ENCODE measurements around the gene ATG9B. TPM values are rescaled to one million over a fixed set of nuclear protein-coding genes. Genes with fewer than 3 reads are reported as not detected.
A peak's percentile ranks its signal among the peaks of the same experiment; 100 is the strongest.

Gene ATG9B
- total RNA-seq, 1 donor from 2014 or later = 0.11 TPM

GRCh38 chr7:150988230-150989226 lies 35.8 kb downstream of the ATG9B start:
- peak; percentile 51 for DNase-seq (ENCODE audit: low read depth)

GRCh38 chr7:150986556-150986955 lies 37.7 kb downstream of the ATG9B start:
- no peak for DNase-seq (ENCODE audit: low read depth)

- DNase-seq (ENCODE audit: low read depth) = peak; percentile 74
Measured at GRCh38 chr7:150986099-150986512, 38.2 kb downstream of the ATG9B start.

- peak; percentile 79 for DNase-seq (ENCODE audit: low read depth)
Measured at GRCh38 chr7:150983893-150984368, 40.4 kb downstream of the ATG9B start.

- DNase-seq (ENCODE audit: low read depth) = no peak
Measured at GRCh38 chr7:150982351-150982750, 41.9 kb downstream of the ATG9B start.

- DNase-seq (ENCODE audit: low read depth) = no peak
Measured at GRCh38 chr7:150981644-150982043, 42.6 kb downstream of the ATG9B start.

- DNase-seq (ENCODE audit: low read depth) = no peak
Measured at GRCh38 chr7:150980663-150981062, 43.6 kb downstream of the ATG9B start.

- DNase-seq (ENCODE audit: low read depth) = peak; percentile 75
Measured at GRCh38 chr7:150979713-150980390, 44.4 kb downstream of the ATG9B start.

- peak; percentile 79 for DNase-seq (ENCODE audit: low read depth)
Measured at GRCh38 chr7:150978126-150978789, 46.0 kb downstream of the ATG9B start, which contains the start of gene KCNH2. Gene KCNH2, minus strand, starts transcription at chr7:150978321. Its CDS starts 408 bp downstream, at chr7:150977913.

- no peak for DNase-seq (ENCODE audit: low read depth)
Measured at GRCh38 chr7:150977382-150978125, 46.7 kb downstream of the ATG9B start.

GRCh38 chr7:150976529-150977381 lies 47.5 kb downstream of the ATG9B start:
- peak; percentile 51 for DNase-seq (ENCODE audit: low read depth)

GRCh38 chr7:150975536-150976319 lies 48.6 kb downstream of the ATG9B start:
- DNase-seq (ENCODE audit: low read depth) = no peak

- peak; percentile 40 for DNase-seq (ENCODE audit: low read depth)
Measured at GRCh38 chr7:150974468-150975391, 49.6 kb downstream of the ATG9B start.

GRCh38 chr7:150973571-150974451 lies 50.5 kb downstream of the ATG9B start:
- no peak for DNase-seq (ENCODE audit: low read depth)

GRCh38 chr7:150972741-150973140 lies 51.6 kb downstream of the ATG9B start:
- no peak for DNase-seq (ENCODE audit: low read depth)

GRCh38 chr7:150972023-150972468 lies 52.2 kb downstream of the ATG9B start:
- DNase-seq (ENCODE audit: low read depth) = peak; percentile 65
